ENCODE measurements around the gene FAM171A1. TPM values are rescaled to one million over a fixed set of nuclear protein-coding genes. Genes with fewer than 3 reads are reported as not detected.

The FAM171A1 gene
- total and polyA plus RNA-seq, 2 of the 13 experiments (the other 11 are each of a cell fraction or from before 2014, with no cell fraction given), result 21.5 to 34.7 TPM

DNA sequence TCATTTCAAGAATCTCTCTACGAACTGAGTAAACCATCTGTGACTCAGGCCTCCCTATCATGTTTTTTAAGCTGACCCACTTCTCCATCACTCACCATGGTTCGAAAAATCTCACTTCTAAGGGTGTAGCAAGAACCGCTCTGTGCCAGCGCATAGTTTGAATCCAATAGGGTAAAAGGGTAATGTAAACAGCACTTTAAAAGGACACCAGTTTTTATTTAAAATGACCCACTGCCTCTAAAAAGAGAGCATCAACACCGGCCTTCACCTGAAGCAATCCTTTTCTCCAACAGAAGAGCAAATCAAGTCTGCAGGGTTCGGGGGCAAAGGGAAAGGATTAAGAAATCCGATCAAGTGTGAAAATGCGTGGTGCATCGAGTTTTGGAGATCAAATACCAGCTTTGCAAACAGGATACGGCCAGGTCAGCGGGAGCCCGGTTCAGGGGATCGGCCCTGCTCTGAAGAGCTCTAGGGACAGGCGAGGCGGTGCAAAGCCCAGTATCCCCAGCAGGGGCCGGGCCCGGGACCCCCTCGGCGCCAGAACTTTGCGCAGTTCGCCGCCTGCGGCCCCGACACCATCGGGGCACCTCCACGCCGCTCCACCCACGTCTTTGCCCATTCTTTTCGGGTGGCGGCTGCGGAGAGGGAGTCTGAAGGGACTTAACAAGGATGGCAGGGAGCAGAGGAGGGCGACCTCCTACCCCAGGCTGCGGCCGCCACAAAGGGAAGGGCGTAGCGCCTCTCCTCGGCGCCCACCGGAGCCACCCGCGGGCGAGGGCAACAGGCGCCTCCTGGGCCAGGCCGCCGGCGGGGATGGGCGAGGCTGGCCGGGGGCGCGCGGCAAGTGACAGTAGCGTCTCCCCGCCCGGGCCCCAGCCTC, 203.4 kb downstream of the FAM171A1 start (continued):
- no peak for TF ChIP-seq ZMAT3 (CRISPR knock-in tag; conservative IDR thresholded peaks at IDR 0.05)
- no peak for TF ChIP-seq JUND (CRISPR knock-in tag; IDR thresholded peaks at IDR 0.05)
- no peak for TF ChIP-seq ZNF512 (CRISPR knock-in tag; IDR thresholded peaks at IDR 0.05)
- TF ChIP-seq HOXA7 (CRISPR knock-in tag; IDR thresholded peaks at IDR 0.05), result no peak
- no peak for TF ChIP-seq POLR2A (IDR thresholded peaks at IDR 0.05; ENCODE audit: insufficient read depth in 1 of 2, low read depth in 2 of 2, low read length in 2 of 2)
- TF ChIP-seq, protein P1, sequence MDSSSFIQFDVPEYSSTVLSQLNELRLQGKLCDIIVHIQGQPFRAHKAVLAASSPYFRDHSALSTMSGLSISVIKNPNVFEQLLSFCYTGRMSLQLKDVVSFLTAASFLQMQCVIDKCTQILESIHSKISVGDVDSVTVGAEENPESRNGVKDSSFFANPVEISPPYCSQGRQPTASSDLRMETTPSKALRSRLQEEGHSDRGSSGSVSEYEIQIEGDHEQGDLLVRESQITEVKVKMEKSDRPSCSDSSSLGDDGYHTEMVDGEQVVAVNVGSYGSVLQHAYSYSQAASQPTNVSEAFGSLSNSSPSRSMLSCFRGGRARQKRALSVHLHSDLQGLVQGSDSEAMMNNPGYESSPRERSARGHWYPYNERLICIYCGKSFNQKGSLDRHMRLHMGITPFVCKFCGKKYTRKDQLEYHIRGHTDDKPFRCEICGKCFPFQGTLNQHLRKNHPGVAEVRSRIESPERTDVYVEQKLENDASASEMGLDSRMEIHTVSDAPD (CRISPR knock-in tag; IDR thresholded peaks at IDR 0.05), result no peak
- TF ChIP-seq PHF5A (CRISPR knock-in tag; IDR thresholded peaks at IDR 0.05; ENCODE audit: low read depth, unreplicated experiment), result no peak
- TF ChIP-seq GPN1 (CRISPR knock-in tag; IDR thresholded peaks at IDR 0.05; ENCODE audit: borderline replicate concordance), result no peak
- no peak for TF ChIP-seq SMAD1 (CRISPR knock-in tag; IDR thresholded peaks at IDR 0.05; ENCODE audit: borderline replicate concordance, low read depth)
- 0 out of 2 replicates have a peak, but pooled peaks have one; percentile 18 for TF ChIP-seq ZSCAN25 (CRISPR knock-in tag; IDR thresholded peaks at IDR 0.05)
- TF ChIP-seq, protein P2, sequence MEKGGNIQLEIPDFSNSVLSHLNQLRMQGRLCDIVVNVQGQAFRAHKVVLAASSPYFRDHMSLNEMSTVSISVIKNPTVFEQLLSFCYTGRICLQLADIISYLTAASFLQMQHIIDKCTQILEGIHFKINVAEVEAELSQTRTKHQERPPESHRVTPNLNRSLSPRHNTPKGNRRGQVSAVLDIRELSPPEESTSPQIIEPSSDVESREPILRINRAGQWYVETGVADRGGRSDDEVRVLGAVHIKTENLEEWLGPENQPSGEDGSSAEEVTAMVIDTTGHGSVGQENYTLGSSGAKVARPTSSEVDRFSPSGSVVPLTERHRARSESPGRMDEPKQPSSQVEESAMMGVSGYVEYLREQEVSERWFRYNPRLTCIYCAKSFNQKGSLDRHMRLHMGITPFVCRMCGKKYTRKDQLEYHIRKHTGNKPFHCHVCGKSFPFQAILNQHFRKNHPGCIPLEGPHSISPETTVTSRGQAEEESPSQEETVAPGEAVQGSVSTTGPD (CRISPR knock-in tag; IDR thresholded peaks at IDR 0.05), result no peak
- 0 out of 2 replicates have a peak, but pooled peaks have one; percentile 53 for TF ChIP-seq ZNF430 (CRISPR knock-in tag; IDR thresholded peaks at IDR 0.05)
- TF ChIP-seq CREB3 (CRISPR knock-in tag; IDR thresholded peaks at IDR 0.05), result no peak
- peak; percentile 51; the same call in 1 of the 2 replicates for TF ChIP-seq ZSCAN21 (CRISPR knock-in tag; IDR thresholded peaks at IDR 0.05; ENCODE audit: borderline replicate concordance)
- TF ChIP-seq ZC3H13 (CRISPR knock-in tag; IDR thresholded peaks at IDR 0.05), result 0 out of 2 replicates have a peak, but pooled peaks have one; percentile 35
- TF ChIP-seq NR1H2 (CRISPR knock-in tag; IDR thresholded peaks at IDR 0.05; ENCODE audit: borderline replicate concordance, low read depth), result no peak
- 0 out of 2 replicates have a peak, but pooled peaks have one; percentile 23 for TF ChIP-seq ZNF292 (CRISPR knock-in tag; IDR thresholded peaks at IDR 0.05; ENCODE audit: borderline replicate concordance, low read depth)
- no peak for TF ChIP-seq TSC22D2 (CRISPR knock-in tag; IDR thresholded peaks at IDR 0.05; ENCODE audit: borderline replicate concordance)
- peak; percentile 22; the same call in 1 of the 2 replicates for TF ChIP-seq ATF7-NPFF (CRISPR knock-in tag; IDR thresholded peaks at IDR 0.05; ENCODE audit: low read depth)
- peak; percentile 52 for TF ChIP-seq ASH2L (IDR thresholded peaks at IDR 0.05; ENCODE audit: insufficient read length, low read depth, low read length)
- TF ChIP-seq ZNF276 (CRISPR knock-in tag; IDR thresholded peaks at IDR 0.05; ENCODE audit: low read depth), result no peak
